Trophoblast cell (in vitro differentiated cells and primary cell): Measurements from ENCODE around the gene KRT5.

Source experiments
- DNase-seq, 2 donors: peaks; one replicate each; pipeline ENCODE4 v3.0.0-alpha.2; 2016
- H2AFZ ChIP-seq: 2 replicates; pipeline ENCODE4 v1.6.1; 2013; ENCODE audit warnings: low read length, moderate library complexity, mild to moderate bottlenecking; ENCODE audit not compliant: insufficient read depth, poor library complexity
- H2AK5ac ChIP-seq: 2 replicates; pipeline ENCODE4 v1.6.1; 2013; ENCODE audit warnings: mild to moderate bottlenecking, low read length
- H2BK120ac ChIP-seq: 2 replicates; pipeline ENCODE4 v1.6.1; 2013; ENCODE audit warnings: low read length, mild to moderate bottlenecking, moderate library complexity; ENCODE audit not compliant: insufficient read depth, poor library complexity
- H2BK12ac ChIP-seq: 2 replicates; pipeline ENCODE4 v1.6.1; 2013; ENCODE audit warnings: mild to moderate bottlenecking, low read length, moderate library complexity
- H2BK5ac ChIP-seq: 2 replicates; pipeline ENCODE4 v1.6.1; 2013; ENCODE audit warnings: low read length, low read depth, moderate library complexity, mild to moderate bottlenecking; ENCODE audit not compliant: poor library complexity
- H3K14ac ChIP-seq: 2 replicates; pipeline ENCODE4 v1.6.1; 2013; ENCODE audit warnings: mild to moderate bottlenecking, low read length
- H3K18ac ChIP-seq: 2 replicates; pipeline ENCODE4 v1.6.1; 2013; ENCODE audit warnings: mild to moderate bottlenecking, low read length
- H3K23ac ChIP-seq: 2 replicates; pipeline ENCODE4 v1.6.1; 2013; ENCODE audit warnings: low read length
- H3K27ac ChIP-seq: 2 replicates; pipeline ENCODE4 v1.5.1; 2013; ENCODE audit warnings: low read depth, mild to moderate bottlenecking, inconsistent platforms, low read length, moderate library complexity
- H3K27me3 ChIP-seq: 2 replicates; pipeline ENCODE4 v1.6.1; 2013; ENCODE audit warnings: inconsistent platforms, mild to moderate bottlenecking, low read length, moderate library complexity; ENCODE audit not compliant: insufficient read depth
- H3K36me3 ChIP-seq, 2 experiments: 1 replicate in 1 of 2; 2 replicates in 1 of 2; pipeline ENCODE4 v1.6.1; 2013; ENCODE audit warnings: low read length in 2 of 2, mild to moderate bottlenecking in 2 of 2, moderate library complexity in 1 of 2; ENCODE audit not compliant: insufficient read depth in 2 of 2, control insufficient read depth in 1 of 2
- H3K4ac ChIP-seq: 2 replicates; pipeline ENCODE4 v1.6.1; 2013; ENCODE audit warnings: low read depth, mild to moderate bottlenecking, low read length, moderate library complexity
- H3K4me1 ChIP-seq, 2 experiments: 1 replicate in 1 of 2; 2 replicates in 1 of 2; pipeline ENCODE4 v1.6.1; 2013; ENCODE audit warnings: low read length in 2 of 2, mild to moderate bottlenecking in 2 of 2, moderate library complexity in 1 of 2; ENCODE audit not compliant: insufficient read depth in 2 of 2, control insufficient read depth in 1 of 2
- H3K4me2 ChIP-seq: 2 replicates; pipeline ENCODE4 v1.6.1; 2013; ENCODE audit warnings: inconsistent platforms, mild to moderate bottlenecking, low read length, moderate library complexity
- H3K4me3 ChIP-seq: 2 replicates; pipeline ENCODE4 v1.5.1; 2013; ENCODE audit warnings: mild to moderate bottlenecking, low read depth, low read length, inconsistent platforms
- H3K79me1 ChIP-seq: one replicate; pipeline ENCODE4 v1.6.1; 2013; ENCODE audit warnings: low read length
- H3K79me2 ChIP-seq: 2 replicates; pipeline ENCODE4 v1.6.1; 2013; ENCODE audit warnings: low read length, mild to moderate bottlenecking; ENCODE audit not compliant: control insufficient read depth, insufficient read depth, poor library complexity
- H3K9ac ChIP-seq: 2 replicates; pipeline ENCODE4 v1.6.1; 2013; ENCODE audit warnings: mild to moderate bottlenecking, low read length
- H3K9me3 ChIP-seq: 2 replicates; pipeline ENCODE4 v1.6.1; 2013; ENCODE audit warnings: low read depth, mild to moderate bottlenecking, control low read depth, inconsistent platforms, low read length; ENCODE audit not compliant: insufficient read depth
- H4K12ac ChIP-seq: 2 replicates; pipeline ENCODE4 v1.6.1; 2013; ENCODE audit warnings: low read depth, mild to moderate bottlenecking, low read length, moderate library complexity
- H4K8ac ChIP-seq: 2 replicates; pipeline ENCODE4 v1.6.1; 2013; ENCODE audit warnings: low read depth, mild to moderate bottlenecking, low read length, moderate library complexity
- H4K91ac ChIP-seq: one replicate; pipeline ENCODE4 v1.6.1; 2013; ENCODE audit warnings: low read depth, mild to moderate bottlenecking, low read length, moderate library complexity
- WGBS: extraction: QIAGEN DNeasy Blood & Tissue Kit; methylation state at CpG from one replicate; pipeline ENCODE4 v1.1.7; 2013; ENCODE audit warnings: missing lambda C conversion rate; ENCODE audit not compliant: insufficient read length, insufficient coverage; ENCODE audit errors: extremely low coverage; 5-methylcytosine and 5-hydroxymethylcytosine counted together

Gene KRT5

GRCh38 chr12:52469853-52470252, 50.3 kb downstream of the KRT5 start:
- H2AK5ac ChIP-seq: no peak overlapping the region
- H2AFZ ChIP-seq: no peak overlapping the region
- no peaks in the 10 kb centered on the region for H3K79me2 ChIP-seq
- H3K4me3 ChIP-seq: no peak overlapping the region
- no peak overlapping the region for H3K9ac ChIP-seq
- no peak for DNase-seq
- H3K18ac ChIP-seq: no peak overlapping the region
- H3K36me3 ChIP-seq: no peaks in the 10 kb centered on the region
- no peak overlapping the region for H3K23ac ChIP-seq
- no peak overlapping the region for H2BK120ac ChIP-seq
- H3K27ac ChIP-seq: no peak overlapping the region
- no peak overlapping the region for H3K4me2 ChIP-seq
- H3K4ac ChIP-seq: no peak overlapping the region
- H2BK5ac ChIP-seq: no peak overlapping the region
- no peaks in the 10 kb centered on the region for H3K9me3 ChIP-seq
- H3K79me1 ChIP-seq: no peaks in the 10 kb centered on the region
- H3K14ac ChIP-seq: no peak overlapping the region
- no peak overlapping the region for H4K91ac ChIP-seq
- WGBS: no CpG with 5 or more reads among the region's 4 CpGs
- H3K4me1 ChIP-seq: no peaks in the 10 kb centered on the region
- H3K27me3 ChIP-seq: no peaks in the 10 kb centered on the region
- no peak overlapping the region for H4K8ac ChIP-seq
- H2BK12ac ChIP-seq: no peak overlapping the region
- no peak overlapping the region for H4K12ac ChIP-seq

DNA sequence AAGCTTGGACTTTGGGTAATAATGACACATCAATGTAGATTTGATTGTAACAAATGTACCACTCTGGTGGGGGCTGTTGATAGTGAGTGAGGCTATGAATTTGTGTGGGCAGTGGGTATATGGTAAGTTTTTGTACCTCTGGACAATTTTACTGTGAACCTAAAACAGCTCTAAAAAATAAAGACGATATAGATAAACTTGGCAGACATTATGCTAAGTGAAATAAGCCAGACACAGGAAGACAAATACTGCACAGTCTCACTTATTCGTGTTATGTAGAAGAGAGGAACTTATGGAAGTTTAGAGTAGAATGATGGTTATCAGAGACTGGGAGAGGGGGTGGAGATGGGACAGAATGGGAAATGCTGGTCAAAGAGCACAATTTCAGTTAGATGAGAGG, 55.3 kb downstream of the KRT5 start:
- H3K23ac ChIP-seq: no peak overlapping the region
- WGBS: no CpG with 5 or more reads among the region's 2 CpGs
- DNase-seq: no peak
- no peaks in the 10 kb centered on the region for H3K36me3 ChIP-seq
- no peak overlapping the region for H3K27ac ChIP-seq
- no peak overlapping the region for H2AFZ ChIP-seq
- H3K27me3 ChIP-seq: no peaks in the 10 kb centered on the region
- no peak overlapping the region for H3K18ac ChIP-seq
- H3K4ac ChIP-seq: no peak overlapping the region
- H3K4me2 ChIP-seq: no peak overlapping the region
- H2AK5ac ChIP-seq: no peak overlapping the region
- no peak overlapping the region for H3K4me3 ChIP-seq
- H2BK120ac ChIP-seq: no peak overlapping the region
- no peak overlapping the region for H2BK12ac ChIP-seq
- no peaks in the 10 kb centered on the region for H3K79me1 ChIP-seq
- H3K9me3 ChIP-seq: no peaks in the 10 kb centered on the region
- no peak overlapping the region for H2BK5ac ChIP-seq
- no peak overlapping the region for H4K8ac ChIP-seq
- H3K79me2 ChIP-seq: no peaks in the 10 kb centered on the region
- H4K12ac ChIP-seq: no peak overlapping the region
- H4K91ac ChIP-seq: no peak overlapping the region
- H3K9ac ChIP-seq: no peak overlapping the region
- H3K14ac ChIP-seq: no peak overlapping the region
- H3K4me1 ChIP-seq: no peaks in the 10 kb centered on the region
